GM12878 (cell line): Measurements from ENCODE around the gene ASZ1.

Source experiments
- BHLHE40 ChIP-seq, 2 experiments: fragments of 450-650 bp in 1 of 2; IDR thresholded peaks; 2 replicates each; pipeline ENCODE4 v1.6.1; 2011 to 2017; ENCODE audit warnings: low read depth in 2 of 2, borderline replicate concordance in 1 of 2, improper control_type of control experiment in 1 of 2, low read length in 1 of 2, mild to moderate bottlenecking in 1 of 2
- CBX5 ChIP-seq: sonication (generic); IDR thresholded peaks from 2 replicates; pipeline ENCODE4 v1.6.1; 2016; ENCODE audit warnings: low read depth, moderate library complexity, mild to moderate bottlenecking, inconsistent platforms
- CTCF ChIP-seq, 3 experiments: IDR thresholded peaks in 2 of 3; conservative IDR thresholded peaks in 1 of 3; 2 replicates each; pipeline ENCODE4 v1.5.1; 2011; ENCODE audit warnings: low read depth in 3 of 3, low read length in 3 of 3, mild to moderate bottlenecking in 3 of 3, control low read depth in 2 of 3, moderate library complexity in 2 of 3, inconsistent platforms in 1 of 3, mixed read lengths in 1 of 3; ENCODE audit not compliant: control insufficient read depth in 2 of 3, insufficient read depth in 1 of 3; ENCODE audit errors: extremely low read depth in 1 of 3
- LARP7 ChIP-seq: fragments of 450-650 bp; IDR thresholded peaks from 2 replicates; pipeline ENCODE4 v1.6.1; 2017; ENCODE audit warnings: mild to moderate bottlenecking
- PKNOX1 ChIP-seq: fragments of 450-650 bp; IDR thresholded peaks from 2 replicates; pipeline ENCODE4 v1.6.1; 2016; ENCODE audit warnings: mild to moderate bottlenecking
- POLR2AphosphoS2 ChIP-seq: IDR thresholded peaks from 2 replicates; pipeline ENCODE4 v1.6.1; 2011; ENCODE audit warnings: low read depth, mild to moderate bottlenecking, low read length, improper control_type of control experiment, moderate library complexity
- TAF1 ChIP-seq: IDR thresholded peaks from 2 replicates; pipeline ENCODE4 v1.6.1; 2011; ENCODE audit warnings: mild to moderate bottlenecking, low read depth, low read length, borderline replicate concordance
- ZNF207 ChIP-seq: fragments of 450-650 bp; IDR thresholded peaks from 2 replicates; pipeline ENCODE4 v1.6.1; 2014; ENCODE audit warnings: antibody characterized with exemption, mild to moderate bottlenecking, borderline replicate concordance

GRCh38 chr7:117386110-117386706, 41.1 kb downstream of the ASZ1 start:
- no peak for TF ChIP-seq LARP7
- no peak for TF ChIP-seq CTCF (IDR thresholded peaks at IDR 0.05 in 2 of 3, conservative IDR thresholded peaks at IDR 0.05 in 1 of 3; ENCODE audit: control insufficient read depth in 2 of 3, extremely low read depth in 1 of 3, insufficient read depth in 1 of 3, low read depth in 3 of 3, low read length in 3 of 3)
- TF ChIP-seq BHLHE40 (IDR thresholded peaks at IDR 0.05; ENCODE audit: borderline replicate concordance in 1 of 2, low read depth in 2 of 2, low read length in 1 of 2), result no peak
- no peak for TF ChIP-seq ZNF207
- TF ChIP-seq PKNOX1, result no peak
- no peak for TF ChIP-seq POLR2AphosphoS2
- TF ChIP-seq CBX5, result no peak
- no peak for TF ChIP-seq TAF1
